ENCODE results near the gene TMEM131.

GRCh38 chr2:97724073-97724410 is 271.7 kb downstream of the TMEM131 start:
- no peak for TF ChIP-seq POLR2A (IDR thresholded peaks at IDR 0.05)
- no peak for TF ChIP-seq CTCF (IDR thresholded peaks at IDR 0.05 in 4 of 5, conservative IDR thresholded peaks at IDR 0.05 in 1 of 5)
